Spinal cord (tissue), 10 donors: Measurements from ENCODE around the gene XYLT1. TPM values are rescaled to one million over a fixed set of nuclear protein-coding genes. Genes with fewer than 3 reads are reported as not detected.

ENCODE experiments used
- DNase-seq, 6 donors: peaks; one replicate each; pipeline versions ENCODE4 v3.0.0 to v3.0.0-alpha.2; 2013 to 2015; ENCODE audit warnings: low spot score in 6 of 6, low read depth in 4 of 6
- H3K27ac ChIP-seq: one replicate; pipeline ENCODE4 v1.5.1; 2013; ENCODE audit warnings: low read depth, low read length, control low read depth
- H3K27me3 ChIP-seq: one replicate; pipeline ENCODE4 v1.6.1; 2013; ENCODE audit warnings: low read length; ENCODE audit not compliant: control insufficient read depth, insufficient read depth
- H3K36me3 ChIP-seq: one replicate; pipeline ENCODE4 v1.6.1; 2013; ENCODE audit warnings: low read length; ENCODE audit not compliant: control insufficient read depth, insufficient read depth
- H3K4me1 ChIP-seq: one replicate; pipeline ENCODE4 v1.6.1; 2013; ENCODE audit warnings: low read length; ENCODE audit not compliant: control insufficient read depth, insufficient read depth
- H3K4me3 ChIP-seq: one replicate; pipeline ENCODE4 v1.5.1; 2013; ENCODE audit warnings: low read depth, low read length, control low read depth
- H3K9me3 ChIP-seq: one replicate; pipeline ENCODE4 v1.6.1; 2013; ENCODE audit warnings: low read length; ENCODE audit not compliant: control insufficient read depth, insufficient read depth
- WGBS: methylation state at CpG from one replicate; pipeline ENCODE4 v1.1.5; 2013; ENCODE audit warnings: missing lambda C conversion rate; ENCODE audit not compliant: insufficient coverage; 5-methylcytosine and 5-hydroxymethylcytosine counted together
- polyA plus RNA-seq, 2 donors: library from polyadenylated mRNA; unstranded; fragments of 120-200 nt; gene quantifications; one replicate each; pipeline ENCODE4 v1.2.1, GENCODE V29; 2013; ENCODE audit not compliant: insufficient read length in 2 of 2
- total RNA-seq, 2 donors: library from RNA; depleted of rRNA in 1 of 2; stranded (reverse); fragments of 120-200 nt in 1 of 2; fragments of >200 nt in 1 of 2; gene quantifications; one replicate each; pipeline versions ENCODE4 v1.2.3 to v1.2.4, GENCODE V29; 2013 to 2014
- donor health status: healthy.

XYLT1 gene
- total and polyA plus RNA-seq, 4 donors = 13.0 to 17.0 (median 15.2) TPM

DNA sequence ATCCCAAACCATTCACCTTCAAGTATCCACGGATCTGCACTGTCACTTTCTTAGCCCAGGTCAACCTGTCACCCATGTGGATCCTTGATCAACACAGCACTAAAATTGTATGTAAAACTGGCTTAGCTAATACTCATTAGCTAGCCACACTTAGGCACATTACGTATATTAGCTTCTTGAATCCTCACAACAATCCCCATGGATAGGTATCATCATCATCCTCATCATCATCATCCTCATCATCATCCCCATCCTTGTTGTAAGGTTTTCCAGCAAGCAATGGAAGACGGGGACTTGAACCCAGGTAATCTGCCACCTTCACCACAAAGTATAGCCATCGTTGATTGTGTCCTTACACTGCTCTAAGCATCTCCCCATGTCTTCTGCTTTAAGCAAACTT, 184.3 kb downstream of the XYLT1 start:
- WGBS = 89% methylated on average over 2 of the region's 4 CpGs
- DNase-seq = no peak
- no peaks in the 10 kb centered on the region for H3K9me3 ChIP-seq
- no peak overlapping the region for H3K27ac ChIP-seq
- no peak overlapping the region for H3K4me3 ChIP-seq
- no peaks in the 10 kb centered on the region for H3K36me3 ChIP-seq
- H3K4me1 ChIP-seq = peaks cover 12% of the 10 kb centered on the region
- no peaks in the 10 kb centered on the region for H3K27me3 ChIP-seq

DNA sequence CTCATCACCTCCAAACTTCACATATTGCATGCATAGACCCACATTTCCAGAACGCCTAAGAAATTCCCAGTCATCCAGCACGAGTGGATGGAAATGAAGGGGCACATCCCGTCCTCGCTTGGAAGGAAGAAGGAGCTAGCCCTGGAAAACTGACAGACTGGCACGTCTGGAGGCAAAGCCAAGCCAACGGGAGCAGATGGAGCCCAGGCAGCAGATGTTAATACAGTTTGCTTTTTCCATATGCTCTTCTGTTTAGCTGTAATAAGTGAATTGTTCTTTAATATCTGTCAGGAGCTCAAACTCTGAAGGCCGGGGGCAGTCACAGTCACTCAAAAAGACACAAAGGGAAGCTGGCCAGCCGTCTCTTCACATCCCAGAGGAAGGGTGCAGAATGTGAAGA, 187.7 kb downstream of the XYLT1 start:
- Histone ChIP-seq H3K27me3 (no peaks in the 10 kb centered on the region), H3K27ac (no peak overlapping the region), H3K36me3 (no peaks in the 10 kb centered on the region), H3K9me3 (no peaks in the 10 kb centered on the region), H3K4me1 (peaks cover 14% of the 10 kb centered on the region), H3K4me3 (no peak overlapping the region)
- WGBS = 47% methylated on average over 8 of the region's 8 CpGs
- DNase-seq = peak in 2 of 6 donors; percentile 86 to 95

GRCh38 chr16:17282247-17282646, 188.5 kb downstream of the XYLT1 start:
- DNase-seq = no peak
- Histone ChIP-seq H3K4me3 (no peak overlapping the region), H3K27ac (no peak overlapping the region), H3K27me3 (no peaks in the 10 kb centered on the region), H3K4me1 (peaks cover 12% of the 10 kb centered on the region), H3K36me3 (no peaks in the 10 kb centered on the region), H3K9me3 (no peaks in the 10 kb centered on the region)
- 49% methylated on average over 2 of the region's 6 CpGs for WGBS

DNA sequence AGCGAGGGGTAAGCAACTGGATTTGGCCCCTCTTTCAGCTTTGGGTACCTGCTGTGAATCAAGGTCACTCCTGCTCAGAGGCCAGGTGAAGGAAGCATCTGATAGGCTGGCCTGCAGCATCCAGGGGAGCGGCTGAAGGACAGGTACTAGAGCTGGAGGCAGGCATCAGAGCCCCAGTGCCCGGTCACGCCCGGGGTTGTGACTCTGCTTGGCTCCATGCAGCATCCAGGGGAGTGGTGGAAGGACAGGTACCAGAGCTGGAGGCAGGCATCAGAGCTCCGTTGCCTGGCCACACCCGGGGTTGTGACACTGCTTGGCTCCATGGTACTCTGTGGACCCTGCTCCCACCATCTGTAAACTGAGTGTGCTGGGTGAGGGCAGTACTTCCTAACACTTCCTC, 189.7 kb downstream of the XYLT1 start:
- Histone ChIP-seq H3K4me1 (peaks cover 11% of the 10 kb centered on the region), H3K4me3 (no peak overlapping the region), H3K36me3 (no peaks in the 10 kb centered on the region), H3K27me3 (no peaks in the 10 kb centered on the region), H3K27ac (no peak overlapping the region), H3K9me3 (no peaks in the 10 kb centered on the region)
- no peak for DNase-seq
- 98% methylated on average over 5 of the region's 7 CpGs for WGBS

DNA sequence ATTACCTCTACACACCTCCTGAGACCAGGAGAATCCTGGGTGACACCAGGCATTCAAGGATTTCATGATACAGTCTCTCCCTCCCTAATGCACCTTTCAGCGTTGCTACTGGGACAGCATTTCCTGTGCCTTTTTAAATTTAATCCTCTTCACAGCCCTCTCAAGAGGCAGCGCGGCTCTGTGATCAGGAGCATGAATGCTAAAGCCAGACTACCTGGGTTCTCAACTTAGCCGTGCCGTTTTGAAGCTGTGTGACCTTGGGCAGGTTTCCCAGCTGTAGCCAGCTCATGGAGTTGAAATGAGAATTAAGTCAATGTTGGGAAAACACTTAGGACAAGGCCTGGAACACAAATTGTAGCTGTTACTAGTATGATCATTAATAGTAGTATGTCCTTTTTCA, 191.8 kb downstream of the XYLT1 start:
- Histone ChIP-seq H3K27me3 (no peaks in the 10 kb centered on the region), H3K9me3 (no peaks in the 10 kb centered on the region), H3K4me3 (no peak overlapping the region), H3K27ac (no peak overlapping the region), H3K4me1 (peaks cover 7% of the 10 kb centered on the region), H3K36me3 (no peaks in the 10 kb centered on the region)
- no peak for DNase-seq
- WGBS = 88% methylated on average over 4 of the region's 5 CpGs

- Histone ChIP-seq H3K4me1 (peaks cover 4% of the 10 kb centered on the region), H3K9me3 (no peaks in the 10 kb centered on the region), H3K27me3 (no peaks in the 10 kb centered on the region), H3K4me3 (no peak overlapping the region), H3K36me3 (no peaks in the 10 kb centered on the region), H3K27ac (no peak overlapping the region)
- 55% methylated on average over 10 of the region's 10 CpGs for WGBS
- peak in 1 of 6 donors; percentile 71 for DNase-seq
These were observed 192.8 kb downstream of the XYLT1 start for GRCh38 chr16:17277981-17278381.

DNA sequence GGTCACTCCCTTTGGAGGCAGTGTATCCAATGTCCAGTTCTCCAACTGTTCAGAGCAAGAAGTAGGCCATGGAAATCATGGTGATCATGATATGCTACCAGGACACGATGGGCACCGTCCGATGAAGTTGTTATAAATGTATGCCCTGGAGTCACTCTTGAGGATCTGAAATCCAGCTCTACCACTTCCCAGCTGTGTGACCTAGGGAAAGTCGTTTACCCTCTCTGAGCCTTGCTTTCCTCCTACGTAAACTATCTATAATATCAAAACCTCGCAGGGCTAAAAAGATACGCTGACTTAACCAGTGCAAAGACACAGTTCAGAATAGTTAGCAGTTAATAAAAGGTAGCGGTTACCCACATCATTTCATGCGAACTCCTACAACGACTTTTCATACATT, 194.2 kb downstream of the XYLT1 start:
- Histone ChIP-seq H3K27ac (no peak overlapping the region), H3K4me3 (no peak overlapping the region), H3K4me1 (peaks cover 10% of the 10 kb centered on the region), H3K9me3 (no peaks in the 10 kb centered on the region), H3K36me3 (no peaks in the 10 kb centered on the region), H3K27me3 (no peaks in the 10 kb centered on the region)
- no CpG with 5 or more reads among the region's 10 CpGs for WGBS
- DNase-seq = no peak

DNA sequence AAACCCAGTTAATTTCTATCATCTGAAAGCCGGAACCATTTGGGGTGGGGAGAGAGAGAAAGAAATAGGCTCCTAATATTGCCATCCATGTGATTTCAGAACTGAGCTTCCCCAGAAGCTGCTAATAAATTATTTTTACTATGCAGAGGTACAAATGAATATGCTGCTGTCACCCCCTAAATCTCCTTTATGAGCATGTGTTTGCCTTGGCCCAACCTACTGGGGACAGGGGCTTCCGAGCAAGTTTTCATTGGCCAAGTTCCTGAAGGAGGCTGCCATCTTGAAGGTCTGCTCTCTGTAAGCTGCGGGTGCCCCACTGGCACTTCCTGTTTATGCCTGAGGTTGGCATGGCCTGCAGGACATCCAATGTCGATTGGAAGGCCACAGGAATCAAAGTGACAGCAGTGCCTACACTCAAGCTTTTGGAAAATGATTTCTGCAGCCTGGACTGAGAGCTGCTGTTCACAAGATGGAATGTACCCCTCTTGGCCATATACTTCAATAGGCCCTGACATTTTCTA, 194.7 kb downstream of the XYLT1 start:
- H3K27me3 ChIP-seq = no peaks in the 10 kb centered on the region
- 52% methylated on average over 3 of the region's 4 CpGs for WGBS
- no peaks in the 10 kb centered on the region for H3K9me3 ChIP-seq
- no peak overlapping the region for H3K4me3 ChIP-seq
- DNase-seq = peak in 1 of 6 donors; percentile 82
- no peaks in the 10 kb centered on the region for H3K36me3 ChIP-seq
- no peak overlapping the region for H3K27ac ChIP-seq
- H3K4me1 ChIP-seq = peaks cover 14% of the 10 kb centered on the region

DNA sequence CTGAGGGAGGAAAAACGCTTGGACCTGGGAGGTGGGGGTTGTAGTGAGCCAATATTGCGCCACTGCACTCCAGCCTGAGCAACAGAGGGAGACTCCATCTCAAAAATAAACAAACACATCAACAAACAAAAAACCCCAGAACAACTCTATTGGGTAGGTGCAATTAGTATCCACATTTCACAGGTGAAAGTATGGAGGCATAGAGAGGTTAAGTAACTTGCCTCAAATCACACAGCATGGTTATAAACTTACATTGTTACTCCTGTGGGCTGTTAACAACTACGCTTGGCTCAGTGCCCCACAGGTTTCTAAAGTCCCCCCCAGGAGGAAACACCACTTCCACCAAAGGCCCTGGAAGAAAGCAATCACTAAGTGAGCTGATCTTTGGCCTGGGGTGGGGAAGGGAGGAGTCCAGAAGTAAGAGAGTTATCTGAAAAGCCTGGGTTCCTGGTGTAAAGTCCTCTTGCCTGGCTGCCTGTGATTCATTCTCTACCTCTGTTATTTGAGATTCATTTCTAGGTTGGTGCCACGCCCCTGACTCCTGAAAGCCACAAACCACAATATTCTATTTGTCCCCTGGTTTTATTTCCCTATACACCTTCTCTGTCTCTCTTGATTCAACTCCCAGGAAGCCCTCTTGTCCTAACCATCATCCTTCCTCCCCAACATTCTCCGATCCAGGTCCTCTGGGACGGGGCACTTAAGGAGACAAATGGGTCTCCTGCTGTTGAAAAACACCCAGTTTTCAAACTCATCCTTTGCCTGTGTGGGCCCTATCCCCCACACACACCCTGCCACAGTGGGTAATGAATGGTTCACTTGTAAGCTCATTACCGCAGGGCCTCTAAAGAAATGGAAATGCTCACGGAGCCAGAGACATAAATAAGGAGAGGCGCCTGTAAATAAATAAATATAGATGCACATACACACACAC, 195.4 kb downstream of the XYLT1 start:
- Histone ChIP-seq H3K36me3 (no peaks in the 10 kb centered on the region), H3K4me1 (peaks cover 20% of the 10 kb centered on the region), H3K9me3 (no peaks in the 10 kb centered on the region), H3K27me3 (no peaks in the 10 kb centered on the region), H3K4me3 (no peak overlapping the region), H3K27ac (no peak overlapping the region)
- DNase-seq = no peak
- WGBS = 67% methylated on average over 3 of the region's 9 CpGs

- no peaks in the 10 kb centered on the region for H3K9me3 ChIP-seq
- DNase-seq = no peak
- H3K27ac ChIP-seq = no peak overlapping the region
- 87% methylated on average over 4 of the region's 4 CpGs for WGBS
- H3K4me1 ChIP-seq = peaks cover 23% of the 10 kb centered on the region
- no peaks in the 10 kb centered on the region for H3K27me3 ChIP-seq
- no peak overlapping the region for H3K4me3 ChIP-seq
- H3K36me3 ChIP-seq = no peaks in the 10 kb centered on the region
These were observed 197.6 kb downstream of the XYLT1 start for GRCh38 chr16:17273142-17273561.
